Activated CD4-positive, alpha-beta T cell treated with anti-CD3 and anti-CD28 coated beads, Interleukin-2, amount 50 U/mL, for 4 hours (primary cell): Measurements from ENCODE around the gene TMPRSS2.
A peak's percentile ranks its signal among the peaks of the same experiment; 100 is the strongest.

Source experiments
- DNase-seq, 2 experiments: peaks; one replicate each; pipeline ENCODE4 v3.0.0-alpha.2; 2020

The TMPRSS2 gene

DNA sequence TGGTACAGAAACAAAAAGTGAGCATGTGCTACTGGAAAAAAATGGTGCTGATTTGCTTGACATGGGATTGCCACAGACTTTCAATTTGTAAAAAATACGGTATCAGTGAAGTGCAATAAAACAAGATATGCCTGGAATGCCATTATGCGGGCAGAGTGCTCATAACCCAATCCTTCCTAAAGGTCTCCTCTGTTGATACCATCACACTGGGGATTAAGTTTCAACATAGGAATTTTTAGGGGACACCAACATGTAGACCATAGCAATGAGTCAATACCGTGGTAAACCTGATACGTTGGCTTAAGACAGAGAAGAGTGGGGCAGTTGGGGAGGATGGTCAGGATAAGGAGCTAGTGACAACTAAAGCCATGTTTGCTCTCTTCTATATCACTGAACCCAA lies 61.4 kb downstream of the TMPRSS2 start:
- DNase-seq, result no peak

- no peak for DNase-seq
Observed at GRCh38 chr21:41445465-41445862, 62.5 kb downstream of the TMPRSS2 start.

DNA sequence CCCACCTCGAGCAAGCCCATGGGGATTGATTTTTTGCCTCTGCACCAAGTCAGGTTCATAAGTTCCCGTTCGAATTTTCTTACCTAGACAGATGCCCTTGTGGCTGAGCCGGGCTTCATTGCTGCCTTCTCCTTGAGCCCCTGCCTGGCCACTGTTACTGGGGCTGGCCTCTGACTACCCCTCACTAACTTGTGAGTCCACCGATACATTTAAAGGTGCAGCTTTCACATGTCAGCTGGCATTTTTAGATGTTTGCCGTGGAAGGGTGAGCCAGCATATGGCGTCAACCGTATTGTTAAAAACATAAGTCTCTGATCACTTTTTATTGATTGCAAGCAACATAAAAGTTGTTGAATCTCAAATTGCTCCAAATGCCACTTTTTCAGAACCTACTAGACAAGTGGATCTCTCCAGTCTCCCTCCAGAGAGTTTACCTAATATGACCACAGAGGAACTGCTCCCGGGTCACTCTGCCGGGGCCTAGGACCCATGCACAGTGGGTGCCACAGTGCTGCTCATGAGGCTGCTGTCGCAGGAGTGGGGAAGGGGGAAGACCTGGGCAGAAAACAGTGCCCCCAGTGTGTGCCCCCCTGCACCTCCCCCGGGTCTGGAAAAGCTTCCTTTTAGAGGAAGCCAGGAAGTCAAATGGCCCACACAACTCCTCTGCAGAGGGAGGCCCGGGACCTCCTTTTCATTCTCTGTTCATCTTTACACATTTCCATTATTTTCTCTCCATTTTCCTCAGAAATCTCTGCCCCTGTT lies 63.1 kb downstream of the TMPRSS2 start:
- no peak for DNase-seq

DNA sequence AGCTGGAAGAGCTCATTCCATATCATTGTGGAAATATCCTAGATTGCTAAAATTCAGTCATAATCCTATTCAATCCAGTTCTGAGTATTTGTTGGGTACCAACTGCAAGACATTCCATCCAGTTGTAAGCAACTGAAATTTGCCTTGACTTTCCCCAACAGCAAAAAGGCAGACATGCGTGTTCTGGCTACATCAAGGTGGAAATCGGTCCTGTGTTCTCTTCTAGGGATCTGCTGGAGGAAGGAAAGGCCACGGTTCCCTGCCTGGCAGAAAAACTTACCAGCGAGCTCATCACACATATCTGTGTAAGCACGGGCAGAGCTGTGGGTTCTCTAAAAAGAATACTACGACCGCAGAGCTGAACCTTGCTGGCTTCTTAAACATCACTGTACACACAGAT lies 64.4 kb downstream of the TMPRSS2 start:
- DNase-seq, result no peak

GRCh38 chr21:41442481-41443186 lies 65.3 kb downstream of the TMPRSS2 start:
- DNase-seq, result no peak

DNA sequence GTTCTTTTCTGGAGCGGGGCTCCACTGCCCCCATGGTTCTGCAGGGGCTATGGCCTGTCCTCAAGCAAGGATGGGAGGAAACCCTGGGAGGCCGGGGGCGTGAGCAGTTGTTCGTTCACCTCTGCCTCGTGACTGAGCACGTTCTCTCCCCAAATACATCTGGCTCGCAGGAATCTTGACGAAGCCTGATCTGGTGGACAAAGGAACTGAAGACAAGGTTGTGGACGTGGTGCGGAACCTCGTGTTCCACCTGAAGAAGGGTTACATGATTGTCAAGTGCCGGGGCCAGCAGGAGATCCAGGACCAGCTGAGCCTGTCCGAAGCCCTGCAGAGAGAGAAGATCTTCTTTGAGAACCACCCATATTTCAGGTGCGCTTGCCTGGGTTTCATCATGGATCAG lies 66.4 kb downstream of the TMPRSS2 start:
- DNase-seq, result no peak

DNA sequence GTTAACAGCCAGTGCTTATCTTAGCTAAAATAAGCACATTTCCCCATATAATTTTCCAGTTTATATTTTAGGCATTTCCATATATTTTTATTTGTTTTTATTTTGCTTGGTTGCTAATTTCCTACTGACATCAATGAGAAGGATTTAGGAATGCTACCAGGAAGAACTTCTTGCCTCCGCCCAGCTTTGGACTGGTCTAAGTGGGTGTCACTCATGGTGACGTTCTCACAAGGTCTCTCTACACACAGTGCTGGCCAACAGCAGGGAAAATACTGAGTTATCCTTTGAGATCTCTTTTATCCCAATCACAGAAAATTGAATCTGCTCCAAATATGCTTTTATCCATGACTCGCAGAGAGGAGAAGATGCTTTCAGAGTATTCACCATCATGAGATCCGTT lies 68.7 kb downstream of the TMPRSS2 start:
- DNase-seq, result no peak

DNA sequence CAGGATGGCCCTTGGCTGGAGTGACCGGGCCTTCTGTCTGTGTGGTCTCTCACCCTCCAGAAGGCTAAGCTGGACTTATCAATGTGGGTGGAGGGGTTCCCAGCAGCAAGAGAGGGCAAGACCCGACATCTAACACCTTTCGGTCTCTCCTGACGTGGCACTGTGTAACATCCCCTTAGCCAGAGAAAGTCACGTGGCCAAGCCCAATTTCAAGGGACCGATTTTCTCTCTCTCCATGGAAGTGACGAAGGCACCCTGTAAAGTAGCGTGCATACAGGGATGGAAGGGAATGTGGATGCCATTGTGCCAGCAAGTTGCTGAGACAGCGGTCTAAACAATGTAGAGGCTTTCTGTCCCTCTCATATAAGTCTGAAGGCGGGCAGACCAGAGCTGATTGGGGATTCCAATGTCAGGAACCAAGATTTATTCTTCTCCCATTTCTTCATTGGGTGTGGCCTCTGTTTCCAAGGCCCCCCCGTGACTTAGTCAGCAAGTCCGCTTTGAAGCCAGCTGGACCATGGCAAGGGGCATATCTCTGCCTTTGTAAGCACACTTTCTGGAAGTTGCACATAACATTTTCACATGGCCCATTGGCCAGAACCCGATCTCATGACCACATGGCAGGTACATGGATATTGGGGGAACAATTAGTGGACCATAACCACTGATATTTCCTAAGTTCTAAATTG lies 69.4 kb downstream of the TMPRSS2 start:
- no peak for DNase-seq

DNA sequence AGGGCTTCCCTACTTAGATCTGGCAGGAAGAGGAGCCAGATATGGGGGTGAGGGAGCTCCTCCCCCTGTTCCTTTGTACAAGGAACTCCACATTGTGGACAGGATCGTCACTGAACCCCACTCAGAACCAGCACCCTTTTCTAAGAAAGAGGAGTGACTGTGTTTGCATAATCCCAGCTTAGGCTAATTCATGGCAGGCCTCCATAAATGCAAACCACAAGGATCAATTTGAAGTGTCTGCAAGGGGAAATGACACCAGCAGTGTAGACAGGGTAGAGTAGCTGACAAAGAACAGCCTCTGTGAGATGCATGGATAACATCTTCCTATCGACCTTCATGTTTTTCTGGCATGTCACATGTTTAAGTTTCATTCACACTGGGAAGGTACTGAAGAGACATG lies 70.2 kb downstream of the TMPRSS2 start:
- DNase-seq, result no peak

GRCh38 chr21:41435706-41436105 lies 72.3 kb downstream of the TMPRSS2 start:
- DNase-seq, result no peak

GRCh38 chr21:41433566-41433965 lies 74.4 kb downstream of the TMPRSS2 start:
- no peak for DNase-seq

- no peak for DNase-seq
Observed at GRCh38 chr21:41432562-41433460, 75.1 kb downstream of the TMPRSS2 start.

DNA sequence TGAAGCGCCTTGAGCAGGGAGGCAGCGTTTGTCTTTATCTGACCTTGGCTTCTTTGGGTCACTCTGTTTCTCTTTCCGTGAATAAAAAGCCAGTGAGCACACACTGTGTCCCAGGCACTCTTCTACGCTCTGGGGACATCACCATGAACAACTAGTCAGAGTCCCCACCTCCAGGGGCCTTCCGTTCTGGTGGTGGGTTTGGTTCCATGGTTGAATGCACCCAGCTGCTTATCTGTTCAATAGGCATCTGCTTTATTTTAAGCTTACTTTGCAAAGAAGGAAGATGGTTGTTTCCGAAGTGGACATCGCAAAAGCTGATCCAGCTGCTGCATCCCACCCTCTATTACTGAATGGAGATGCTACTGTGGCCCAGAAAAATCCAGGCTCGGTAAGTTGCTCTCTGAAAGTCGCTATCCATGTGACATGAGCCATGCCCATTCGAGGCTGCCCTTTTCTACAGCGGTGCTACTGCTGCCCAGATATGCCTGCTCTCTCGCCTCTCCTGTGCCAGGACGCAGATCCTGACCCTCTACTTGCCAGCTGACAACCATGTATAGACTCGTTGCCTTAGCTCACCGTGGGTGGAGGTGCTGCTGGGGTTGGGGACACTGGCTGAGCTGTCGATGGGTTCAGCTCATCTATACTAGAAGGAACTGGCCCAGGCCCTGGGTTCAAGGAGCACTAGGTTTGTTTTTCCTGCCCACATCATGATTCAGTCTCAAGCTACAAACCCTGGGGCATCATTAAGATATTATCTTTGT lies 76.0 kb downstream of the TMPRSS2 start:
- no peak for DNase-seq

GRCh38 chr21:41429925-41430491 lies 78.0 kb downstream of the TMPRSS2 start:
- no peak for DNase-seq

DNA sequence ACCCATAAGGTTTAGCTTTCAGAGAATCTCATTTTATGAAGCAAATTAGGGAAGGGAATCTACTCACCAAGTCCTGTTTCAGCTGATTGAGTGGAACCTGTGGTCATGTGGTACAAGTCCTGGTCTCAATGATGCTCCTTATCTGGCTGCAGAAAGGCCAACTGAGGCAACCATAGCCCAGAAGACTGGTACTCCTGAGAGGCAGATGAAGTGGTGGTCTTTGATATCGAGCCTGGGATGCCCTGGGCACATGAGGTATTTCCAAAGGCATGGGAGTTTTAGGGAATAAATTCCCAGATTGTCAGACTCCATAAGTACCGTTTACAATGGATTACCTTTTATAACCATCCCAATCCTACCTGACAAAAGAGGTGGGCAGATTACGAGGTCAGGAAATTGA lies 78.7 kb downstream of the TMPRSS2 start:
- no peak for DNase-seq

DNA sequence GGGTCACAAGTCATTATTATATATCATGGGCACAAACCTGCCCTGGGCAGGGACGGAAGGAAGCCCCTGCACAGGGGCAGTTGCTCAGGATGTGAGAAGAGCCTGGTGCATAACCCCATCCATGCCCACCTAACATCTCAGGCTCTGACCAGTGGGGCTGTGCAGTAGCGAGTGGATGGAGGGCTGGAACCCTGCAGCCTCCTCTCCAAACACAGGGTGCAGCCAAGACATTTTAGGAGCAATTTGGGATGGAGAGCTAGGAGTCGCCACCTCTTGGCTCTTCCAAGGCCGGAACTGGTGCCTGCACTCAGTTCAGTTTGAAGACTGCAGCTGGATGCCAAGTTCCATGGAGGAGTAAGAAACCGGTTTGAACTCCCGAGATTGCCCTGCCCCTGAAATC lies 79.1 kb downstream of the TMPRSS2 start:
- DNase-seq, result no peak

DNA sequence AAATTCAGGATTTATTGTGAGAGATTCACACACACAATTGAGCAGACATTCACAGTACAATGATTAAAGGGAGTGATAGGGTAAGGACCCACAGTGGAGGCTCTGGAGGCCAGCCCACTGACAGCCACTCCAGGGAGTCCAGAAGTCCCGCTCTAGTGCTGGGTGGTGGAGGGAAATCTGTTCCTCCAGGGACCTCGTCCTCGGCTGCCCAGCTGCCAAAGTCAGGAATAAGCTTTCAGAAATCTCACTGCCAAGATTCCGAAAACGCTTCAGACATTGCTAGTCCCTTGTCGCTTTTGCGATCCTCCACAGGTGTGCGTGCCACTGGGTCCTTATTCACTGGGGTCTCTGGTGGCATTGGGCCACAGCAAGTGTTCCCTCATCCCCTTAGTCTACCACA lies 79.6 kb downstream of the TMPRSS2 start:
- no peak for DNase-seq

GRCh38 chr21:41427556-41427955 lies 80.4 kb downstream of the TMPRSS2 start:
- no peak for DNase-seq

- peak; percentile 7 to 13 for DNase-seq
Observed at GRCh38 chr21:41426676-41427404, 81.1 kb downstream of the TMPRSS2 start.

GRCh38 chr21:41425954-41426675 lies 81.8 kb downstream of the TMPRSS2 start, which contains the start of gene MX1:
Gene MX1, plus strand, starts transcription at chr21:41426239. Its CDS starts 5,832 bp downstream, at chr21:41432071.
- peak; percentile 90 for DNase-seq
